ENCODE data around the gene CHCHD4. TPM values are rescaled to one million over a fixed set of nuclear protein-coding genes. Genes with fewer than 3 reads are reported as not detected.
A peak's percentile ranks its signal among the peaks of the same experiment; 100 is the strongest.

Gene CHCHD4
- total RNA-seq, 2 experiments from 2014 or later: 27.6 to 30.2 TPM

- CTCF ChIA-PET: interaction anchor here (1.1 kb wide), 1 partner anchor 23 kb away, joined by 3 read pairs; no protein-coding TSS in a partner anchor
- POLR2A ChIA-PET: interaction anchor here (0.7 kb wide), 1 partner anchor 27 kb away, joined by 3 read pairs; no protein-coding TSS in a partner anchor
- intact Hi-C loops (cut with micrococcal nuclease): no loop called here
These were observed 22.4 kb upstream of the CHCHD4 start for GRCh38 chr3:14147066-14147435.

GRCh38 chr3:14146381-14147065 lies 21.9 kb upstream of the CHCHD4 start:
- POLR2A ChIA-PET: interaction anchor here (0.7 to 0.8 kb wide), 2 partner anchors 9 to 26 kb away, joined by 3 read pairs; no protein-coding TSS in a partner anchor
- no peak for TF ChIP-seq CTCF (IDR thresholded peaks at IDR 0.05)
- peak overlapping the region; percentile 76 for H3K27ac Mint-ChIP-seq
- H3K4me1 Mint-ChIP-seq (ENCODE audit: low read depth): peaks cover 39% of the 10 kb centered on the region
- CTCF ChIA-PET: interaction anchor here (1.1 to 2.7 kb wide), 2 partner anchors 21 to 24 kb away, joined by 3 to 12 read pairs; partner anchors contain the start of genes CHCHD4 and TMEM43
- peaks cover 21% of the 10 kb centered on the region for H3K36me3 Mint-ChIP-seq (ENCODE audit: low read depth)
- no peaks in the 10 kb centered on the region for H3K9me3 Mint-ChIP-seq
- no peak overlapping the region for H3K4me3 Mint-ChIP-seq
- ATAC-seq (no peak), DNase-seq (no peak)
- H3K27me3 Mint-ChIP-seq: no peaks in the 10 kb centered on the region
- intact Hi-C loops (cut with micrococcal nuclease): no loop called here

More at GRCh38 chr3:14147066-14147435, 22.4 kb upstream of the CHCHD4 start:
- ATAC-seq (no peak), DNase-seq (no peak)
- H3K4me1 Mint-ChIP-seq (ENCODE audit: low read depth): peaks cover 33% of the 10 kb centered on the region
- no peaks in the 10 kb centered on the region for H3K9me3 Mint-ChIP-seq
- H3K36me3 Mint-ChIP-seq (ENCODE audit: low read depth): peaks cover 16% of the 10 kb centered on the region
- H3K27ac Mint-ChIP-seq: no peak overlapping the region
- no peak for TF ChIP-seq CTCF (IDR thresholded peaks at IDR 0.05)
- H3K4me3 Mint-ChIP-seq: no peak overlapping the region
- H3K27me3 Mint-ChIP-seq: no peaks in the 10 kb centered on the region

- no peak for DNase-seq
- H3K27me3 Mint-ChIP-seq: no peaks in the 10 kb centered on the region
- intact Hi-C loops (cut with micrococcal nuclease): loop anchor here (2.0 kb wide), 1 partner anchor 21 kb away; the partner anchor contains the start of genes CHCHD4 and TMEM43
These were observed 21.2 kb upstream of the CHCHD4 start for GRCh38 chr3:14145670-14146380.

GRCh38 chr3:14145236-14145635 lies 20.6 kb upstream of the CHCHD4 start:
- no peak overlapping the region for H3K4me3 Mint-ChIP-seq
- no peak for DNase-seq
- H3K36me3 Mint-ChIP-seq (ENCODE audit: low read depth): peaks cover 21% of the 10 kb centered on the region
- intact Hi-C loops (cut with micrococcal nuclease): loop anchor here (2.0 kb wide), 1 partner anchor 20 kb away; the partner anchor contains the start of genes CHCHD4 and TMEM43
- H3K9me3 Mint-ChIP-seq: no peaks in the 10 kb centered on the region
- H3K4me1 Mint-ChIP-seq (ENCODE audit: low read depth): peaks cover 43% of the 10 kb centered on the region
- ChIA-PET POLR2A (interaction anchor here (0.6 to 3.7 kb wide), 8 partner anchors 8 to 506 kb away, joined by 3 to 23 read pairs (median 4); partner anchors contain the start of genes CCDC174, CHCHD4, LSM3 and TMEM43), CTCF (interaction anchor here (1.3 to 2.7 kb wide), 4 partner anchors 20 to 249 kb away, joined by 3 to 12 read pairs (median 4); partner anchors contain the start of genes CHCHD4 and TMEM43)
- TF ChIP-seq CTCF (IDR thresholded peaks at IDR 0.05): no peak
- ATAC-seq: no peak
- peak overlapping the region; percentile 76 for H3K27ac Mint-ChIP-seq
- H3K27me3 Mint-ChIP-seq: no peaks in the 10 kb centered on the region

More at GRCh38 chr3:14145670-14146380, 21.2 kb upstream of the CHCHD4 start:
- Mint-ChIP-seq H3K4me1 (ENCODE audit: low read depth) (peaks cover 43% of the 10 kb centered on the region), H3K36me3 (ENCODE audit: low read depth) (peaks cover 21% of the 10 kb centered on the region), H3K4me3 (no peak overlapping the region), H3K9me3 (no peaks in the 10 kb centered on the region), H3K27ac (peak overlapping the region; percentile 76)
- ChIA-PET CTCF (interaction anchor here (1.1 to 2.7 kb wide), 3 partner anchors 20 to 34 kb away, joined by 3 to 12 read pairs (median 4); partner anchors contain the start of genes CHCHD4 and TMEM43), POLR2A (interaction anchor here (0.8 to 3.7 kb wide), 6 partner anchors 10 to 505 kb away, joined by 3 to 23 read pairs (median 4); partner anchors contain the start of genes CCDC174, CHCHD4, LSM3 and TMEM43)
- no peak for ATAC-seq
- no peak for TF ChIP-seq CTCF (IDR thresholded peaks at IDR 0.05)

All from activated CD8-positive, alpha-beta T cell treated with anti-CD3 and anti-CD28 coated beads for 36 hours (primary cell).